ENCODE measurements around the gene CBX8.

DNA sequence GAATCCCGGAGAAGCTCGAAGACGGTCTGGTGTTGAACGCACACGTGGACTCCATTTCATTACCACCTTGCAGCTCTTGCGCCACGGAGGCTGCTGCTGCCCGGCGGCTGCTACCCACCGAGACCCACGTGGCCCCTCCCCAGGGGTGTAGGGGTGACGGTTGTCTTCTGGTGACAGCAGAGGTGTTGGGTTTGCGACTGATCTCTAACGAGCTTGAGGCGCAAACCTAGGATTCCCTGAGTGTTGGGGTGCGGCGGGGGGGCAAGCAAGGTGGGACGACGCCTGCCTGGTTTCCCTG lies 44.1 kb upstream of the CBX8 start:
- TF ChIP-seq, protein P1, sequence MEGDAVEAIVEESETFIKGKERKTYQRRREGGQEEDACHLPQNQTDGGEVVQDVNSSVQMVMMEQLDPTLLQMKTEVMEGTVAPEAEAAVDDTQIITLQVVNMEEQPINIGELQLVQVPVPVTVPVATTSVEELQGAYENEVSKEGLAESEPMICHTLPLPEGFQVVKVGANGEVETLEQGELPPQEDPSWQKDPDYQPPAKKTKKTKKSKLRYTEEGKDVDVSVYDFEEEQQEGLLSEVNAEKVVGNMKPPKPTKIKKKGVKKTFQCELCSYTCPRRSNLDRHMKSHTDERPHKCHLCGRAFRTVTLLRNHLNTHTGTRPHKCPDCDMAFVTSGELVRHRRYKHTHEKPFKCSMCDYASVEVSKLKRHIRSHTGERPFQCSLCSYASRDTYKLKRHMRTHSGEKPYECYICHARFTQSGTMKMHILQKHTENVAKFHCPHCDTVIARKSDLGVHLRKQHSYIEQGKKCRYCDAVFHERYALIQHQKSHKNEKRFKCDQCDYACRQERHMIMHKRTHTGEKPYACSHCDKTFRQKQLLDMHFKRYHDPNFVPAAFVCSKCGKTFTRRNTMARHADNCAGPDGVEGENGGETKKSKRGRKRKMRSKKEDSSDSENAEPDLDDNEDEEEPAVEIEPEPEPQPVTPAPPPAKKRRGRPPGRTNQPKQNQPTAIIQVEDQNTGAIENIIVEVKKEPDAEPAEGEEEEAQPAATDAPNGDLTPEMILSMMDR (IDR thresholded peaks at IDR 0.05; ENCODE audit: low read depth, low read length) = no peak
- no peak for TF ChIP-seq EZH2phosphoT487 (IDR thresholded peaks at IDR 0.05; ENCODE audit: low read depth)

Data from OCI-LY3 (cell line).